ENCODE measurements around the gene TGFBRAP1. TPM values are rescaled to one million over a fixed set of nuclear protein-coding genes. Genes with fewer than 3 reads are reported as not detected.

Gene TGFBRAP1
- total RNA-seq, 1 experiment from 2014 or later, result 16.4 TPM

GRCh38 chr2:105309147-105309545 is 20.4 kb downstream of the TGFBRAP1 start:
- Histone ChIP-seq H3K36me3 (replicated peaks; ENCODE audit: control insufficient read depth, insufficient read depth, low read length) (peaks cover 2% of the 10 kb centered on the region), H3K4me3 (ENCODE audit: insufficient read depth, low read depth, low read length) (no peak overlapping the region), H3K27me3 (ENCODE audit: control insufficient read depth, insufficient read depth, low read length) (no peaks in the 10 kb centered on the region)
- DNase-seq, result peak; percentile 30

- Histone ChIP-seq H3K27me3 (ENCODE audit: control insufficient read depth, insufficient read depth, low read length) (no peaks in the 10 kb centered on the region), H3K4me3 (ENCODE audit: insufficient read depth, low read depth, low read length) (no peak overlapping the region), H3K36me3 (replicated peaks; ENCODE audit: control insufficient read depth, insufficient read depth, low read length) (peaks cover 2% of the 10 kb centered on the region)
- DNase-seq, result peak; percentile 29
Observed at GRCh38 chr2:105308382-105309146, 21.0 kb downstream of the TGFBRAP1 start.

GRCh38 chr2:105307962-105308361 is 21.6 kb downstream of the TGFBRAP1 start:
- Histone ChIP-seq H3K36me3 (replicated peaks; ENCODE audit: control insufficient read depth, insufficient read depth, low read length) (peaks cover 2% of the 10 kb centered on the region), H3K4me3 (ENCODE audit: insufficient read depth, low read depth, low read length) (no peak overlapping the region), H3K27me3 (ENCODE audit: control insufficient read depth, insufficient read depth, low read length) (no peaks in the 10 kb centered on the region)
- DNase-seq, result no peak

GRCh38 chr2:105307550-105307949 is 22.0 kb downstream of the TGFBRAP1 start:
- no peaks in the 10 kb centered on the region for H3K27me3 ChIP-seq (ENCODE audit: control insufficient read depth, insufficient read depth, low read length)

GRCh38 chr2:105307146-105307545 is 22.4 kb downstream of the TGFBRAP1 start:
- no peak for DNase-seq
- peaks cover 2% of the 10 kb centered on the region for H3K36me3 ChIP-seq (replicated peaks; ENCODE audit: control insufficient read depth, insufficient read depth, low read length)
- H3K27me3 ChIP-seq (ENCODE audit: control insufficient read depth, insufficient read depth, low read length), result no peaks in the 10 kb centered on the region
- H3K4me3 ChIP-seq (ENCODE audit: insufficient read depth, low read depth, low read length), result no peak overlapping the region

More at GRCh38 chr2:105307550-105307949, 22.0 kb downstream of the TGFBRAP1 start:
- no peak for DNase-seq
- no peak overlapping the region for H3K4me3 ChIP-seq (ENCODE audit: insufficient read depth, low read depth, low read length)
- H3K36me3 ChIP-seq (replicated peaks; ENCODE audit: control insufficient read depth, insufficient read depth, low read length), result peaks cover 2% of the 10 kb centered on the region

- no peak for DNase-seq
Observed at GRCh38 chr2:105301646-105302045, 27.9 kb downstream of the TGFBRAP1 start.

GRCh38 chr2:105299290-105299689 is 30.2 kb downstream of the TGFBRAP1 start:
- Histone ChIP-seq H3K36me3 (replicated peaks; ENCODE audit: control insufficient read depth, insufficient read depth, low read length) (peaks cover 6% of the 10 kb centered on the region; the same call in 1 of the 2 replicates), H3K27me3 (ENCODE audit: control insufficient read depth, insufficient read depth, low read length) (no peaks in the 10 kb centered on the region), H3K4me3 (ENCODE audit: insufficient read depth, low read depth, low read length) (no peak overlapping the region)
- peak; percentile 57 for DNase-seq

More at GRCh38 chr2:105301646-105302045, 27.9 kb downstream of the TGFBRAP1 start:
- peaks cover 5% of the 10 kb centered on the region; the same call in 1 of the 2 replicates for H3K36me3 ChIP-seq (replicated peaks; ENCODE audit: control insufficient read depth, insufficient read depth, low read length)
- no peaks in the 10 kb centered on the region for H3K27me3 ChIP-seq (ENCODE audit: control insufficient read depth, insufficient read depth, low read length)
- H3K4me3 ChIP-seq (ENCODE audit: insufficient read depth, low read depth, low read length), result no peak overlapping the region

- no peaks in the 10 kb centered on the region for H3K27me3 ChIP-seq (ENCODE audit: control insufficient read depth, insufficient read depth, low read length)
- H3K4me3 ChIP-seq (ENCODE audit: insufficient read depth, low read depth, low read length), result no peak overlapping the region
- no peak for DNase-seq
- peaks cover 6% of the 10 kb centered on the region; the same call in 1 of the 2 replicates for H3K36me3 ChIP-seq (replicated peaks; ENCODE audit: control insufficient read depth, insufficient read depth, low read length)
Observed at GRCh38 chr2:105298017-105298416, 31.5 kb downstream of the TGFBRAP1 start.

- Histone ChIP-seq H3K4me3 (ENCODE audit: insufficient read depth, low read depth, low read length) (no peak overlapping the region), H3K27me3 (ENCODE audit: control insufficient read depth, insufficient read depth, low read length) (no peaks in the 10 kb centered on the region), H3K36me3 (replicated peaks; ENCODE audit: control insufficient read depth, insufficient read depth, low read length) (peaks cover 6% of the 10 kb centered on the region; the same call in 1 of the 2 replicates)
- no peak for DNase-seq
Observed at GRCh38 chr2:105297216-105297615, 32.3 kb downstream of the TGFBRAP1 start.

GRCh38 chr2:105296017-105296611 is 33.4 kb downstream of the TGFBRAP1 start:
- Histone ChIP-seq H3K27me3 (ENCODE audit: control insufficient read depth, insufficient read depth, low read length) (no peaks in the 10 kb centered on the region), H3K4me3 (ENCODE audit: insufficient read depth, low read depth, low read length) (no peak overlapping the region), H3K36me3 (replicated peaks; ENCODE audit: control insufficient read depth, insufficient read depth, low read length) (peaks cover 6% of the 10 kb centered on the region; the same call in 1 of the 2 replicates)
- DNase-seq, result no peak

GRCh38 chr2:105294844-105295481 is 34.6 kb downstream of the TGFBRAP1 start:
- peak; percentile 82 for DNase-seq
- H3K36me3 ChIP-seq (replicated peaks; ENCODE audit: control insufficient read depth, insufficient read depth, low read length), result peaks cover 6% of the 10 kb centered on the region; the same call in 1 of the 2 replicates
- no peak overlapping the region for H3K4me3 ChIP-seq (ENCODE audit: insufficient read depth, low read depth, low read length)
- no peaks in the 10 kb centered on the region for H3K27me3 ChIP-seq (ENCODE audit: control insufficient read depth, insufficient read depth, low read length)

- DNase-seq, result no peak
- peaks cover 6% of the 10 kb centered on the region; the same call in 1 of the 2 replicates for H3K36me3 ChIP-seq (replicated peaks; ENCODE audit: control insufficient read depth, insufficient read depth, low read length)
- no peaks in the 10 kb centered on the region for H3K27me3 ChIP-seq (ENCODE audit: control insufficient read depth, insufficient read depth, low read length)
- no peak overlapping the region for H3K4me3 ChIP-seq (ENCODE audit: insufficient read depth, low read depth, low read length)
Observed at GRCh38 chr2:105294046-105294445, 35.5 kb downstream of the TGFBRAP1 start.

GRCh38 chr2:105291981-105292380 is 37.6 kb downstream of the TGFBRAP1 start:
- peaks cover 1% of the 10 kb centered on the region; the same call in 1 of the 2 replicates for H3K36me3 ChIP-seq (replicated peaks; ENCODE audit: control insufficient read depth, insufficient read depth, low read length)
- no peak overlapping the region for H3K4me3 ChIP-seq (ENCODE audit: insufficient read depth, low read depth, low read length)
- no peaks in the 10 kb centered on the region for H3K27me3 ChIP-seq (ENCODE audit: control insufficient read depth, insufficient read depth, low read length)
- DNase-seq, result no peak

- H3K4me3 ChIP-seq (ENCODE audit: insufficient read depth, low read depth, low read length), result no peak overlapping the region
- peaks cover 1% of the 10 kb centered on the region; the same call in 1 of the 2 replicates for H3K36me3 ChIP-seq (replicated peaks; ENCODE audit: control insufficient read depth, insufficient read depth, low read length)
- DNase-seq, result no peak
- no peaks in the 10 kb centered on the region for H3K27me3 ChIP-seq (ENCODE audit: control insufficient read depth, insufficient read depth, low read length)
Observed at GRCh38 chr2:105290981-105291660, 38.4 kb downstream of the TGFBRAP1 start.
